ENCODE results near the gene PLK1.

Gene PLK1

DNA sequence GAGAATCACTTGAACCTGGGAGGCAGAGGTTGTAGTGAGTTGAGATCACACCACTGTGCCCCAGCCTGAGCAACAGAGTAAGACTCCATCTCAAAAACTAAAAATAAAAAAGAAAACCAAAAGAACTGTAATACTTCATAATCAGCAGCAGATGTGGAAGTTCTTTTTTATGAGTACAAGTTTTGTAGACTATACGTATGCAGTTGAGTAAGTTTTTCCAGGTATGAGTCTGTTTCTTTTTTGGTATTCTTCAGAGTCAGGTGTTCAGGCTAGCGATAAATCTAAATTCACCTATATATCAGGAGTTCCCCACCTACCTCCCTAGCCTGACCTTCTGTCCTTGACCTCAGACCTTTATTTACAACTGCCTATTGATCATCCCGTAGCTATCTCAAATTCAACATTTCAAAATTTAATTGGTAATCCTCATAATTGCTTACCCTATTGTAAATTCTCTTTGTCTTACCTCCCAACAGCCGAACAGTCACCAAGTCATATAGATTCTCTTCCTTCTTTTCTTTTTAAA lies 26.7 kb upstream of the PLK1 start:
- Histone ChIP-seq H3K9me3 (ENCODE audit: control insufficient read depth, insufficient read depth, low read length) (no peaks in the 10 kb centered on the region), H3K36me3 (ENCODE audit: control insufficient read depth, insufficient read depth, low read length) (no peaks in the 10 kb centered on the region), H3K27ac (ENCODE audit: low read length) (no peak overlapping the region), H3K27me3 (ENCODE audit: control insufficient read depth, insufficient read depth, low read length) (no peaks in the 10 kb centered on the region), H3K4me1 (ENCODE audit: control insufficient read depth, insufficient read depth, low read length) (no peaks in the 10 kb centered on the region), H3K4me3 (ENCODE audit: low read length) (no peak overlapping the region)
- WGBS (ENCODE audit: insufficient coverage, insufficient read length): 100% methylated on average over 1 of the region's 4 CpGs
- DNase-seq (ENCODE audit: low read depth, low spot score): no peak

DNA sequence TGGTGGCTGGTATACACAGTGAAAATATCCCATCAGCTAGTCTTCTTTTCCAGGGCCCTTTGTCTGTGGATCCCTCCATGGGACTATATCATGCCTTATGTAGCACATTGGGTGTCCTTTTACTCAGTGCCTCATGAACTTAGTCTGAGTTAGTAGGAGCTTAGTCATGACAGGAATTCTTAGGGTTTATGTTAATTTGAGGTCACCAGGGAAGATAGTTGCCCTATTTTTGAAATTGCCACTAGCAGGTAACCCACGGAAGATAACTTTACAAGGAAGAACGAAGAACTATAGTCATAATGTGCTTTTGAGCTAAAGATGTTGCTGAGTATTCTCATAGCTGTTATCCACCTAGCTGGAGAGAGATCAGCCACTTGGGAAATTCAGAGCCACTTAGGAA lies 14.8 kb upstream of the PLK1 start:
- Histone ChIP-seq H3K27me3 (ENCODE audit: control insufficient read depth, insufficient read depth, low read length) (no peaks in the 10 kb centered on the region), H3K4me1 (ENCODE audit: control insufficient read depth, insufficient read depth, low read length) (no peaks in the 10 kb centered on the region), H3K4me3 (ENCODE audit: low read length) (no peak overlapping the region), H3K27ac (ENCODE audit: low read length) (no peak overlapping the region), H3K9me3 (ENCODE audit: control insufficient read depth, insufficient read depth, low read length) (no peaks in the 10 kb centered on the region), H3K36me3 (ENCODE audit: control insufficient read depth, insufficient read depth, low read length) (peaks cover 10% of the 10 kb centered on the region)
- no CpG with 5 or more reads among the region's 2 CpGs for WGBS (ENCODE audit: insufficient coverage, insufficient read length)
- DNase-seq (ENCODE audit: low read depth, low spot score): no peak

DNA sequence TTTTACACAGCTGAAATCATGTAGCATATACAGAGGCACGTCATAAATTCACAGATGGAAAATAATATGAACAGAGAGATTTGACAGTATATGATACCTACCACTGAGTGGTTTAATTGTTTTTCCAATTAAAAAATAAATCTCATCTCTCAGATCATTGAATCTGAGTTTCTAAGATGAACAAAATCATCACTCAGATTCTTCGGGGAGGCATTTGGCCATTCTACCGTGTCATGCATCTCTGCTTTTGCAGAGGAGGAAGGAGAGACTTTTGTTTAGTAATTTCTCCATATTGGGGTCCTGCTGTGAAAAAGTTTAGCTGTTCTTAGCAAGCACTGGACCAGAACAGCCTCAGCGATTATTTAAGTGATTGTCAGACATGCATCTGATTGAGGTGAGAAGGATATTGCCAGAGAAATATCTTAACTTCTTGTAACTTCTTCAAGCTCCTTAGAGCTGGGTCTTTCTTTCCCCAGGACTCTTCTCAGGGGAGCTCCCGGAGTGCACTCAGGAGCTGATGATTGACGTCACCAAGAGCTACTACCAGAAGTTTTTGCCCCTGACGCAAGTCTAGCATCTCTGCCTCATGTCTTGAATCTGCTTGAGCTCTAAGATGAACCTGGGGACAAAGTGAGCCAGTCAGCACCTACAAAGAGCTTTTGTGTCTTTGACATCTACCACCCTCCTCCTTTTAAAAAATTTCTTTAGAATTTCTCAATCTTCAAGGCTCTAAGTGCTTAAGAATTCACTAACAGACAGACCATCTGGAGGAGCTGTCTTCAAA lies 11.9 kb upstream of the PLK1 start:
- whole genome bisulfite sequencing (ENCODE audit: insufficient coverage, insufficient read length): no CpG with 5 or more reads among the region's 7 CpGs
- Histone ChIP-seq H3K27ac (ENCODE audit: low read length) (no peak overlapping the region), H3K36me3 (ENCODE audit: control insufficient read depth, insufficient read depth, low read length) (peaks cover 10% of the 10 kb centered on the region), H3K4me1 (ENCODE audit: control insufficient read depth, insufficient read depth, low read length) (no peaks in the 10 kb centered on the region), H3K4me3 (ENCODE audit: low read length) (no peak overlapping the region), H3K27me3 (ENCODE audit: control insufficient read depth, insufficient read depth, low read length) (no peaks in the 10 kb centered on the region), H3K9me3 (ENCODE audit: control insufficient read depth, insufficient read depth, low read length) (no peaks in the 10 kb centered on the region)
- no peak for DNase-seq (ENCODE audit: low read depth, low spot score)

DNA sequence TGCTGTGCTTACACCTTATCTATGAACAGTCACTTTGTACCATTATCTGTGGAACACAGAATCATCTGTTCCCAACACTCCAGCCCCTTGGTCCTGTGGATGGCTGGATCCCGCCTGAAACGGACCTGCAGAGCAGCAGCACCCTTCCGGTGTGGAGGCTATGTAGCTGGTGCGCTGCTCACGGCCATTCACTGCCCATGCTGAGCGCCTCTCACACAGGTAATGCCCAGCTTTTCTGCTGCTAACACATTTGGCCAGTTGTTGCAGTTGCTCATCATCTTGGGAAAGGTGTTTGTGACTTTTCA lies 11.4 kb upstream of the PLK1 start:
- Histone ChIP-seq H3K4me3 (ENCODE audit: low read length) (no peak overlapping the region), H3K27ac (ENCODE audit: low read length) (no peak overlapping the region), H3K9me3 (ENCODE audit: control insufficient read depth, insufficient read depth, low read length) (no peaks in the 10 kb centered on the region), H3K27me3 (ENCODE audit: control insufficient read depth, insufficient read depth, low read length) (no peaks in the 10 kb centered on the region), H3K4me1 (ENCODE audit: control insufficient read depth, insufficient read depth, low read length) (no peaks in the 10 kb centered on the region), H3K36me3 (ENCODE audit: control insufficient read depth, insufficient read depth, low read length) (peaks cover 10% of the 10 kb centered on the region)
- no peak for DNase-seq (ENCODE audit: low read depth, low spot score)
- WGBS (ENCODE audit: insufficient coverage, insufficient read length): no CpG with 5 or more reads among the region's 6 CpGs

DNA sequence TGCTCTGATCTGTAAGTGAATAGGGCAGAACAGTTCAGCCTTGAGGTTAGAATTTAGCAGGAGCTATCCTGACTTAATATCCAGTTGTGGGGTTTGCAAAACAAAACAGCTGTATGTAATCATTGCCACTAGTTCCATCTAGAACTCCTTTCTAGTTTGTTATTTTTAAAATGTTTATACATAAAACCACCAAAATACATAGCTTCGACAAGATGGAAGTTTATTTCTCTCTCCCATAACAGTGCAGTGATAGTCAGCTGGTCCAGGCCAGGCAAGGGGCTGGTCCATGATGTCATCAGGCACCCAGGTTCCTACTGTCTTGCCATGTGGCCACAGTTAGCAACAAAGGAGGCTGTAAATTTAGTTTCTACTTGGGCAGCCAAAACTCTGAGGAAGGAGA lies 10.5 kb upstream of the PLK1 start:
- Histone ChIP-seq H3K9me3 (ENCODE audit: control insufficient read depth, insufficient read depth, low read length) (no peaks in the 10 kb centered on the region), H3K27ac (ENCODE audit: low read length) (no peak overlapping the region), H3K4me3 (ENCODE audit: low read length) (no peak overlapping the region), H3K27me3 (ENCODE audit: control insufficient read depth, insufficient read depth, low read length) (no peaks in the 10 kb centered on the region), H3K36me3 (ENCODE audit: control insufficient read depth, insufficient read depth, low read length) (peaks cover 8% of the 10 kb centered on the region), H3K4me1 (ENCODE audit: control insufficient read depth, insufficient read depth, low read length) (no peaks in the 10 kb centered on the region)
- WGBS (ENCODE audit: insufficient coverage, insufficient read length): no CpG with 5 or more reads among the region's 1 CpG
- DNase-seq (ENCODE audit: low read depth, low spot score): no peak

DNA sequence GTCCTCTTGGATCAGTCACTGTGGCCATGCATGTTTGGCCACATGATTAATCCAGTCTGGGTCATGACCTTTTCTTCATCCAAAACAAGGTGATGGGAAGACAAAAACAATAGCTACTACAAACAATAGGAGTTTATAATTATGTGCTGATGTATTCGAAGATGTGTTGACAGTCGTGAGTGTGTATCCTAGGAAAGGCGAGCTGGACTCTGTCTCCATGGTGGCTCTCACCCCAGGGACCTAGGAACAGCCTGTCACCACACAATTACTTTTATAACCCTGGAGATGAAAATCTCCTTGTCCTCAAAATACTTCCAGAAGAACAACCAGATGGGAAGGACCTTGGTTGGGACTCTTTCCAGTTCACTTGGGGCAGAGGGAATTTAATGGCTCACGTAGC lies 9.8 kb upstream of the PLK1 start:
- no peak for DNase-seq (ENCODE audit: low read depth, low spot score)
- H3K4me1 ChIP-seq (ENCODE audit: control insufficient read depth, insufficient read depth, low read length): no peaks in the 10 kb centered on the region
- H3K36me3 ChIP-seq (ENCODE audit: control insufficient read depth, insufficient read depth, low read length): peaks cover 8% of the 10 kb centered on the region
- H3K27me3 ChIP-seq (ENCODE audit: control insufficient read depth, insufficient read depth, low read length): no peaks in the 10 kb centered on the region
- no peak overlapping the region for H3K27ac ChIP-seq (ENCODE audit: low read length)
- WGBS (ENCODE audit: insufficient coverage, insufficient read length): no CpG with 5 or more reads among the region's 4 CpGs
- no peaks in the 10 kb centered on the region for H3K9me3 ChIP-seq (ENCODE audit: control insufficient read depth, insufficient read depth, low read length)
- H3K4me3 ChIP-seq (ENCODE audit: low read length): no peak overlapping the region

DNA sequence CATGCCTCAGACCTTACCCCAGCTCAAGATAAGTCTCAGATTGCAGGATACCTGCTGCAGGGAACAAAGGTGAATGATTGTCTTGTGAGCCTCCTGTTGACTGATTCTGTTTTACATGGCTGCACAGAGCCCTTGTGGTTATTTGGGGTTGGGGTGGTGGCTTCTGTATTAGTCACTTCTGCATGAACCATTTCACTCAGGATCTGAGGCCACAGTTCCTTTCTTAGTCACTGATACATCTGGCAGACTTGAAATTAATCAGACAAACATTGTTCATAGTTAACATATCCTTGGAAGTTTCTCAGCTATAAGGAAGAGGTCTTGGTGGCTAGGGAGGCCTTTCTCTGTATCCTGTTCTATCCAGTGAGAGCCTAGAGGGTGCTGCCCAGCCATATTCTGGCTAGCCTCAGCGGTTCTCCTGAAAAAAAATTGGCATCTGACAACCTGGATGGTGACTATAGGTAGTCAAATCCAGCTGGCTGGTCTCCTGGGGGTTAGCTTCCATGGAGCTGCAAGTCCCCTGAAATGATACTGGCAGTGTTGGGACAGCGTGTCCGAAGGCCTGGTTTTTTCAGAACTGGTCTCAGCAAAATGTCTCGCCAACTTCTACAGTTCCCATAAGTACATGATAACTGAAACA lies 8.4 kb upstream of the PLK1 start:
- Histone ChIP-seq H3K27me3 (ENCODE audit: control insufficient read depth, insufficient read depth, low read length) (no peaks in the 10 kb centered on the region), H3K4me1 (ENCODE audit: control insufficient read depth, insufficient read depth, low read length) (no peaks in the 10 kb centered on the region), H3K27ac (ENCODE audit: low read length) (no peak overlapping the region), H3K9me3 (ENCODE audit: control insufficient read depth, insufficient read depth, low read length) (no peaks in the 10 kb centered on the region), H3K36me3 (ENCODE audit: control insufficient read depth, insufficient read depth, low read length) (peaks cover 8% of the 10 kb centered on the region), H3K4me3 (ENCODE audit: low read length) (no peak overlapping the region)
- no CpG with 5 or more reads among the region's 4 CpGs for WGBS (ENCODE audit: insufficient coverage, insufficient read length)
- DNase-seq (ENCODE audit: low read depth, low spot score): no peak

DNA sequence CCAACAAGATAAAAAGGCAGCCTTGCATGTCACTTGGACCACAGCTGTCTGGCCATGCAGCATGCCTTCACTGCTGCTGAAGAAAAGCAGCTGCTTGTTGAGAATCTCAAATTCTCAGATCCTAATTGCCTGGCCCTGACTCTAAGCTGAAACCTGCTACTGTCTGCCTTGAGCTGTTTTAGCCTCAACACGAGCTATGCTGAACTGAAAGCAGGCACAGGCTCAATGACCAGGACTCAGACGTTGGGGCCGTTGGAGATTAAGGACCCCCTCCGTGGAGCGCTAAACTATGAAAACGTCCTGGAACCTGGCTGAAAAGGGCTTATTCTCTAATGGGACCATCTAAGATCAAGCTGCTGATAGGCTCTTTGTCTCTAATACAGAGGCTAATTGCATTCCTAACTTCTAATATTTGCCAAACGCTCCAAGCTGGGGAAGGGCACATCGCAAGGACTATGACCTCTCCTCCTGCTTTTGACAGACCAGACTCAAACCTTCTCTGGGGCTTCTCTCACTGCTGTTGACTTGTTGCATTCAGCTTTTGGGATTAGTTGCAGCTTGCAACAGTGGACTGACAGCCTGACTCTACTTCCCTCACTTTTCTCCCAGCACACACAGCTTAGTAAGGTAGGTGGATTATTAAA lies 4.6 kb upstream of the PLK1 start:
- no peaks in the 10 kb centered on the region for H3K27me3 ChIP-seq (ENCODE audit: control insufficient read depth, insufficient read depth, low read length)
- H3K9me3 ChIP-seq (ENCODE audit: control insufficient read depth, insufficient read depth, low read length): no peaks in the 10 kb centered on the region
- no peak overlapping the region for H3K27ac ChIP-seq (ENCODE audit: low read length)
- H3K36me3 ChIP-seq (ENCODE audit: control insufficient read depth, insufficient read depth, low read length): no peaks in the 10 kb centered on the region
- H3K4me3 ChIP-seq (ENCODE audit: low read length): no peak overlapping the region
- WGBS (ENCODE audit: insufficient coverage, insufficient read length): no CpG with 5 or more reads among the region's 8 CpGs
- no peak for DNase-seq (ENCODE audit: low read depth, low spot score)
- no peaks in the 10 kb centered on the region for H3K4me1 ChIP-seq (ENCODE audit: control insufficient read depth, insufficient read depth, low read length)

DNA sequence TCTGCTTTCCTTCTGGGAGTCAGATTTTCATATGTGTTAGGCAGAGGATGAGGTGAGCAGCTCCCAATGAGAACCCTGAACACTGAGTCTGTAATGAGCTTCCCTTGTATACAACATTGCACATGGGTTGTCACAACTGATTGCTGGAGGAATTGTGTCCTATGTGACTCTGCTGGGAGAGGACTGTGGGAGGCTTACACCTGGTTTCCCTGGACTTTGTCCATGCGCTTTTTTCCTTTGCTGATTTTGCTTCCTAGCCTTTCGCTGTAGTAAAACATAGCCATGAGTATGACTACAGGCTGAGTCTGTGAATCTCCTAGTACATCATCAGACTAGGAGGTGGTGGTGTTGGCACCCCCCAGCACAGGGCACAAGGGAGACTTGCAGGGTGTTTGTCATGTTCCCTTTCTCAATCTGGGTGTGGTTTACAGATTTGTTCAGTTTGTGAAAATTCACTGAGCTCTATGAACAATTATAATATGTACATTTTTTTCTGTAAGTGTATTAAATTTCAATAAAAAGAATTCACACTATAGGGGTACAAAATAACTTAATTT lies 1.7 kb upstream of the PLK1 start:
- WGBS (ENCODE audit: insufficient coverage, insufficient read length): no CpG with 5 or more reads among the region's 2 CpGs
- Histone ChIP-seq H3K27me3 (ENCODE audit: control insufficient read depth, insufficient read depth, low read length) (no peaks in the 10 kb centered on the region), H3K4me3 (ENCODE audit: low read length) (no peak overlapping the region), H3K36me3 (ENCODE audit: control insufficient read depth, insufficient read depth, low read length) (no peaks in the 10 kb centered on the region; the same call in 1 of the 2 replicates), H3K4me1 (ENCODE audit: control insufficient read depth, insufficient read depth, low read length) (no peaks in the 10 kb centered on the region; the same call in 1 of the 2 replicates), H3K27ac (ENCODE audit: low read length) (no peak overlapping the region), H3K9me3 (ENCODE audit: control insufficient read depth, insufficient read depth, low read length) (no peaks in the 10 kb centered on the region)
- no peak for DNase-seq (ENCODE audit: low read depth, low spot score)

DNA sequence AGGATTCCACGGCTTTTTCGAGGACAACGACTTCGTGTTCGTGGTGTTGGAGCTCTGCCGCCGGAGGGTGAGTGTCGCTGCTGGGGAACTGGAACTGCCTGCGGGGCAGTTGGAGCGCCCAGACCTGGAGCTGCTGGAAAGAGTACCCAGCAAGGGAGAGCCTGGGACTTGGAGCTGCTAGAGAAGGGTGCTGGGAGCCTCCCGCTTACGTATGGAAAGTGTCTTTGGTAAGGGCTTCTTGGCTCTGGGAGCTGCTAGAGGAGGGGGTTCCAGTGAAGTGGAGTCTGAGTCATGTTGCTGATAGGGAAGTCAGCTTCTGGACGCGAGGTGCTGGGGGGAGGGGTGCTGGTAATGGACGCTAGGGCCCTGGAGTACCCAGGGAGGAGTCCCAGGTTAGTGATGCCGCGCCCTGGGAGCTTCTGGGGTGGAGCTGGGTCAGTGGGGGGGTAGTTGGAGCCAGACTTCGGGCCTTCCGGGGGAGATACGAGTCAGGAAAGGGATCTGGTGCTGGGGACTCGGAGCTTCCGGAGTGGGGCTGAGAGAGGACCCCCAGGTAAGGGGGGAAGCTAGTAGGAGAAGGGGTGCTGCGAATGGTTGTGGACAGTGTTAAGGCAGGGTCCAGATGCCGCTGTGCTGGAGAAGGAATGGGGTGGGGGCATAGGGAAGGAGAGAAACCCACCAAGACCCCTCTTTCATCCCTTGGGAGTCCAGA lies 741 bp downstream of the PLK1 start:
- Histone ChIP-seq H3K4me1 (ENCODE audit: control insufficient read depth, insufficient read depth, low read length) (no peaks in the 10 kb centered on the region; the same call in 1 of the 2 replicates), H3K36me3 (ENCODE audit: control insufficient read depth, insufficient read depth, low read length) (peaks cover 13% of the 10 kb centered on the region), H3K9me3 (ENCODE audit: control insufficient read depth, insufficient read depth, low read length) (no peaks in the 10 kb centered on the region), H3K27me3 (ENCODE audit: control insufficient read depth, insufficient read depth, low read length) (no peaks in the 10 kb centered on the region), H3K27ac (ENCODE audit: low read length) (no peak overlapping the region), H3K4me3 (ENCODE audit: low read length) (peak overlapping the region; percentile 89)
- DNase-seq (ENCODE audit: low read depth, low spot score): no peak
- no CpG with 5 or more reads among the region's 24 CpGs for WGBS (ENCODE audit: insufficient coverage, insufficient read length)
